ENCODE measurements around the gene PLCB4.

Gene PLCB4

DNA sequence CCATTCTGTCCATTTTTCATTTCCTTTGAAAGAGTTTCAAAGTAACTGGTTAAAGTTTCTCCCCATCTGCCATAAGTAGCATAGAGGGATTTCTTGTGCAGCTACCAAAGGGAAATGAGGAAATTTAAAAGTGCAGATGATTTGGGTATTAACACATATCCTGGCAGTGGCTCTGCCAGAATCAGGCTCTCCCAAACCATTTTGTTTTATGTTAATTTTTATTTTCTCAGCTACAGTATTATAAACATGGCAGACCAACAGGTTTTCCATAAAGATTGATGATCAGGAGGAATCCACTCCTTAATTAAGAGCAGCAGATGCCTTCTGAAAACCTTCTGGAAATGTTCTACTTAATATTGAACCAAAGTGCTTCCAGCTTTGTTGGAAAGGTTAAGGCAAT, 13.9 kb downstream of the PLCB4 start:
- TF ChIP-seq, protein P1, sequence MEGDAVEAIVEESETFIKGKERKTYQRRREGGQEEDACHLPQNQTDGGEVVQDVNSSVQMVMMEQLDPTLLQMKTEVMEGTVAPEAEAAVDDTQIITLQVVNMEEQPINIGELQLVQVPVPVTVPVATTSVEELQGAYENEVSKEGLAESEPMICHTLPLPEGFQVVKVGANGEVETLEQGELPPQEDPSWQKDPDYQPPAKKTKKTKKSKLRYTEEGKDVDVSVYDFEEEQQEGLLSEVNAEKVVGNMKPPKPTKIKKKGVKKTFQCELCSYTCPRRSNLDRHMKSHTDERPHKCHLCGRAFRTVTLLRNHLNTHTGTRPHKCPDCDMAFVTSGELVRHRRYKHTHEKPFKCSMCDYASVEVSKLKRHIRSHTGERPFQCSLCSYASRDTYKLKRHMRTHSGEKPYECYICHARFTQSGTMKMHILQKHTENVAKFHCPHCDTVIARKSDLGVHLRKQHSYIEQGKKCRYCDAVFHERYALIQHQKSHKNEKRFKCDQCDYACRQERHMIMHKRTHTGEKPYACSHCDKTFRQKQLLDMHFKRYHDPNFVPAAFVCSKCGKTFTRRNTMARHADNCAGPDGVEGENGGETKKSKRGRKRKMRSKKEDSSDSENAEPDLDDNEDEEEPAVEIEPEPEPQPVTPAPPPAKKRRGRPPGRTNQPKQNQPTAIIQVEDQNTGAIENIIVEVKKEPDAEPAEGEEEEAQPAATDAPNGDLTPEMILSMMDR (IDR thresholded peaks at IDR 0.05; ENCODE audit: control insufficient read depth, extremely low read depth, insufficient read depth) = no peak
- DNase-seq (ENCODE audit: low read depth) = no peak
- H3K4me3 ChIP-seq (ENCODE audit: low read depth, low read length) = no peak overlapping the region

DNA sequence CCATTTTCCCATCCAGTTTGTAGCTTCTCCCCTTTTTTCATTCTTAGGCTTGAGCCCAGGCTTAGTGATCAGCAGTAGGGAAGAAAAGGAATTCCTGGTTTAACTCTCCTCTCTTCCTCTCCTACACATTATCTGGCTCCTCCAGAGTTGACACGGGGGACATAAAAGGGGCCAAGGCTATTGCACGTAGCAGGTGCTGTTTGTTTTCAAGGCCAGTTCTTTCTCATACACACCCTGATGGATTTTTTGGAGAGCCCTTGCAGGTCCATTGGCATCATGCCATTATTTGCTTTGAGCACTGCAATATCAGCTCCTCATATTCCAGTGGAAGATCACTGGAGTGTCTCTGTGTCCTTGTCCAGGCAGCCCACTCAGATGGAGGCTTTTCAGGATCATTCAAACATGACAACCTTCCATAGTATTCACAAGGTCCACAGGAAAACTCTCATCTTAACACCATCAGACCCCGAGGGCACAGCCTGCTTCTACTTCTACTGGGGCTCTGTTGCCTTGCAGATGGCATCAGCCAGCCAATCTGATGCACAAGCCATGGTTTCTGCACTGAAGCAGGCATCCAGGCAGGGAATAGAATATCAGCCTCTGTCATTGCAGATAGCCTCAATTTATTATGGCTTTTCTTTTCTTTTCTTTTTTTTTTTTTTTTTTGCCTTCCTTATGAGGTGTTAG, 18.8 kb downstream of the PLCB4 start:
- no peak overlapping the region for H3K4me3 ChIP-seq (ENCODE audit: low read depth, low read length)
- TF ChIP-seq, protein P1 (IDR thresholded peaks at IDR 0.05; ENCODE audit: control insufficient read depth, extremely low read depth, insufficient read depth) = no peak
- DNase-seq (ENCODE audit: low read depth) = no peak

DNA sequence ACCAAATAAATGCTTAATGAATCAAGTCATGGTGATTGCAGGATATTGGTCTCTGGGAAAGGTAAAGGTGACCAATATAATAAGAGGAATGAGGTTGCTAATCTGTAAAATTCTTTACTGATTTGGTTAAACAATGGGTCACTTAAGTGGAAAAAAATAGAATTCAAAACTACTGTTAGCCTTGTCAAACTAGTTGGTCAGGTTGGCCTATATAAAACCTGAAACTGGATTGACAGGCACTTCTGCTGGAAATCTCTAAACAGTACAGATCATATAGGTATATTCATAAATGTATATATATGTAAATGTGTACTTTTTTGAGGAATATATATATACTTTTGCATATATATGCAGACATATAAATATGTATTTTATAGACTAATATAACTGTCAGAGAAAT, 19.7 kb downstream of the PLCB4 start:
- no peak for DNase-seq (ENCODE audit: low read depth)
- TF ChIP-seq, protein P1 (IDR thresholded peaks at IDR 0.05; ENCODE audit: control insufficient read depth, extremely low read depth, insufficient read depth) = no peak

DNA sequence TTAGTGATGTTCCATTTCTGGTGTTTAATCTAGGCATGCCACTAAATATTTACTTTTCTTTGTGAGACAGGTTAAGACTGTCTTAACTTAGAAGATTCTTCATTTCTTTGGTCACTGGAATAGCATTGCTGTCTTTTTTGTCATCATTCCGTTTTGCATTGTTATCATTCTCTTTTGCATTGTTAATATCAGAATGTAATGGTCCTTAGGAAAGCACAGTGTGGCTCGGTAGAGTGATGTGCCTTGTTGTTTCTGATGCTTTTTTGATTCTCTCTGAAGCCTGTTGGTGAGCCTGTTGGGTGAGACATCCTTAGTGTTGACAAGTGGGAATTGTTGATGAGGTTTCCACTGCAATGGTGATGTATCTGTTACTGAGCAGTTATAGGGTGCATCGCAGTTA, 23.2 kb downstream of the PLCB4 start:
- TF ChIP-seq, protein P1 (IDR thresholded peaks at IDR 0.05; ENCODE audit: control insufficient read depth, extremely low read depth, insufficient read depth) = no peak
- H3K4me3 ChIP-seq (ENCODE audit: low read depth, low read length) = no peak overlapping the region
- DNase-seq (ENCODE audit: low read depth) = no peak

More for the DNA sequence above, 19.7 kb downstream of the PLCB4 start:
- no peak overlapping the region for H3K4me3 ChIP-seq (ENCODE audit: low read depth, low read length)

DNA sequence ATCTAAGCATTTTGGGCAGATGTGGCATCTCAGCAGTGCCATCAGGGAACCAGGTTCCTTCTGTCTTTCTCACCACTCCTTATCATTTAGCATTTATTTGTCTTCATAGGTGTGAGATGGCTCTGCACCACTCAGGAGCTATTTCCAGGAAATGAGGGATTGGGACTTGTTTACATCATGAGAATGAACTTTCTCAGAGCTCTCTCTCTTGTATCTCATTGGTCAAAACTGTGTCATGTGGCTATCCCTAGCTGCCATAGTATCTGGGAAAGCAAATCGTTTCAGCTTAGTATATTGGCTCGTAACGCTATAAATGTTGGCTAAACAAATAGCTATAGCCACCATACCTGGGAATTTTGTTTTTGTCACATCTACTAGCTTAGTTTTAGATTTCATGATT, 23.8 kb downstream of the PLCB4 start:
- H3K4me3 ChIP-seq (ENCODE audit: low read depth, low read length) = no peak overlapping the region
- TF ChIP-seq, protein P1 (IDR thresholded peaks at IDR 0.05; ENCODE audit: control insufficient read depth, extremely low read depth, insufficient read depth) = no peak
- DNase-seq (ENCODE audit: low read depth) = no peak

DNA sequence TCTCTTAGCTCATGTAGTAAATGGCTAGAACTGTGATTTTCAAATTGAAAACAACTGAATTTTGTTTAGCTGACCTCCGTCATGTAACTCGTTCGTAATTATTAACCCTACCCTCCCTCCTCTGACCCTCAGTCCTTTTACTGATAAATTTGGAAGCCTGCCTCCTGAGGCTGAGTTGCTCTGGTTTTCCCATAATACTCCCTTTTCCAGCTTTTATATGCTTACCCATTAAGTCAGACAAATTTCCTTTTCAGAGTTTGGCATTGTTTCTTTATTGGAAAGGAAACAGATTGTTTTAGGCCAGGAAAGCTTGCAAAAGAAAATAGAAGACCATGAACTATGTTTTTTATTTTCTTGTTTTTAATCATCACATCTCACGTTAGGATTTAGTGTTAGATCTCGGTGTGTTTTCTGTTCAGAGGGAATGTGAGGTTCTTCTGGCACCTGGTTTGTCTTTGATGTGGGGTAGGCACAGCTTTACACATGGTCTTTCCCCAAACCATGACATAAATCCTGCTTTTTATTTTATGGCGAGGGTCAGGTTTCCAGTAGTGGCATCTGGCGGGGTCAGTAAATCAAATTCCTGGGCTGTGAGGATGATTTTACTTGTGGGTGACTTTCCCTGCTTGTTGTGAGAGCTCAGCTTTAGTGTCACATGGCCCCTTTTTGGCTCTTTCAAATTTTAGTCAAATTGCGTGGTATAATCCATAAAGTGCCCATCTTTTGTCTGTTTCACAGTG, 24.5 kb downstream of the PLCB4 start:
- H3K4me3 ChIP-seq (ENCODE audit: low read depth, low read length) = no peak overlapping the region
- TF ChIP-seq, protein P1 (IDR thresholded peaks at IDR 0.05; ENCODE audit: control insufficient read depth, extremely low read depth, insufficient read depth) = no peak
- DNase-seq (ENCODE audit: low read depth) = no peak
